Neuron (in vitro differentiated cells): ENCODE data around the gene LRRK1.
A peak's percentile ranks its signal among the peaks of the same experiment; 100 is the strongest.

ENCODE experiments used
- H2AFZ ChIP-seq: one replicate; pipeline ENCODE4 v1.6.1; 2013; ENCODE audit warnings: low read depth, mild to moderate bottlenecking, inconsistent platforms, low read length, moderate library complexity
- H3K27me3 ChIP-seq: one replicate; pipeline ENCODE4 v1.6.1; 2013; ENCODE audit warnings: low read length; ENCODE audit not compliant: insufficient read depth
- H3K36me3 ChIP-seq: one replicate; pipeline ENCODE4 v1.6.1; 2013; ENCODE audit warnings: low read length; ENCODE audit not compliant: insufficient read depth
- H3K4me1 ChIP-seq: one replicate; pipeline ENCODE4 v1.6.1; 2013; ENCODE audit warnings: low read length; ENCODE audit not compliant: insufficient read depth
- H3K4me3 ChIP-seq: 2 replicates; pipeline ENCODE4 v1.5.1; 2013; ENCODE audit warnings: mild to moderate bottlenecking, low read length, moderate library complexity
- H3K9me3 ChIP-seq: one replicate; pipeline ENCODE4 v1.6.1; 2013; ENCODE audit warnings: low read length

Gene LRRK1

DNA sequence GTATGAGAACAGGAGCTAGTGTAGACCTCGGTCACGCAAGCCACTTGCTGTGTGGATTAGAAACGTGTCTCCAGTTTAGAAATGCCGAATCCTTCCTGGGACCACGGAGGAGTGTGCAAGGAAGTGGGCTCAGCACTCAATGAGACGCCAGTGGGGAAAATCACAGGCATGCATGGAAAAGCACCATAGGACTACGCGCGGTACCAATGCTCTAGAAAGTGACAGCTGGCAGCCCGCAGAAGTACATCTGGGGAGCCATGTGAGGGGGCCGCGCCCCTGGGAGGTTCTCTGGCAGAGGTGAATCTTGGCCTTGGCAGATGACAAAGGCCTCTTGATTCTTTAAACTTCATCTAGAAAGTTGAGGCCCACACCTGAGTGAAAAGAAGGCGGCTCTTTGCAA lies 99.3 kb downstream of the LRRK1 start:
- H3K4me1 ChIP-seq, result peaks cover 2% of the 10 kb centered on the region
- H3K36me3 ChIP-seq, result no peaks in the 10 kb centered on the region
- no peak overlapping the region for H3K4me3 ChIP-seq
- no peaks in the 10 kb centered on the region for H3K9me3 ChIP-seq
- no peak overlapping the region for H2AFZ ChIP-seq
- H3K27me3 ChIP-seq, result peaks cover 3% of the 10 kb centered on the region

- no peaks in the 10 kb centered on the region for H3K36me3 ChIP-seq
- H2AFZ ChIP-seq, result no peak overlapping the region
- no peaks in the 10 kb centered on the region for H3K27me3 ChIP-seq
- no peak overlapping the region for H3K4me3 ChIP-seq
- no peaks in the 10 kb centered on the region for H3K9me3 ChIP-seq
- H3K4me1 ChIP-seq, result peaks cover 12% of the 10 kb centered on the region
Measured at GRCh38 chr15:101019366-101019896, 100.3 kb downstream of the LRRK1 start.

GRCh38 chr15:101020451-101020850 lies 101.3 kb downstream of the LRRK1 start:
- peaks cover 15% of the 10 kb centered on the region for H3K4me1 ChIP-seq
- no peak overlapping the region for H2AFZ ChIP-seq
- H3K9me3 ChIP-seq, result no peaks in the 10 kb centered on the region
- no peaks in the 10 kb centered on the region for H3K36me3 ChIP-seq
- H3K27me3 ChIP-seq, result no peaks in the 10 kb centered on the region
- no peak overlapping the region for H3K4me3 ChIP-seq

GRCh38 chr15:101020945-101021344 lies 101.8 kb downstream of the LRRK1 start:
- Histone ChIP-seq H3K36me3 (no peaks in the 10 kb centered on the region), H3K27me3 (no peaks in the 10 kb centered on the region), H3K4me3 (no peak overlapping the region), H2AFZ (no peak overlapping the region), H3K4me1 (peaks cover 15% of the 10 kb centered on the region), H3K9me3 (no peaks in the 10 kb centered on the region)

DNA sequence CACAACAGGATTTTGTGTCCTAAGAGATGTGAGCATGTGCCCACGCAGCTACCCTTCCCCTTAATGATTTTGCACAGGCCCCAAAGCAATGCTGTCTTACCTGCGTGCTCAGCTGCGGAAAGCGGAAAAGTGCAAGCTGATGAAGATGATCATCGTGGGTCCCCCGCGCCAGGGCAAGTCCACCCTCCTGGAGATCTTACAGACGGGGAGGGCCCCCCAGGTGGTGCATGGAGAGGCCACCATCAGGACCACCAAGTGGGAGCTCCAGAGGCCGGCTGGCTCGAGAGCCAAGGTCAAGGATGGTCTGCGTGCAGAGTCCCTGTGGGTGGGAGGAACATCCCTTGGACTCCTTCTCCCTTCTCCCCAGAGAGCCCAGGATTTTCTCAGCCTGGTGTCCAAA lies 103.1 kb downstream of the LRRK1 start:
- H3K4me1 ChIP-seq, result peaks cover 15% of the 10 kb centered on the region
- no peak overlapping the region for H2AFZ ChIP-seq
- H3K4me3 ChIP-seq, result no peak overlapping the region
- no peaks in the 10 kb centered on the region for H3K9me3 ChIP-seq
- H3K27me3 ChIP-seq, result no peaks in the 10 kb centered on the region
- H3K36me3 ChIP-seq, result no peaks in the 10 kb centered on the region

GRCh38 chr15:101022876-101023275 lies 103.7 kb downstream of the LRRK1 start:
- Histone ChIP-seq H3K4me3 (no peak overlapping the region), H3K9me3 (no peaks in the 10 kb centered on the region), H3K4me1 (peaks cover 19% of the 10 kb centered on the region), H3K27me3 (no peaks in the 10 kb centered on the region), H3K36me3 (no peaks in the 10 kb centered on the region), H2AFZ (no peak overlapping the region)

GRCh38 chr15:101023501-101024072 lies 104.4 kb downstream of the LRRK1 start:
- Histone ChIP-seq H3K27me3 (no peaks in the 10 kb centered on the region), H3K4me1 (peaks cover 20% of the 10 kb centered on the region), H3K4me3 (no peak overlapping the region), H2AFZ (peak overlapping the region; percentile 23), H3K9me3 (no peaks in the 10 kb centered on the region), H3K36me3 (no peaks in the 10 kb centered on the region)

DNA sequence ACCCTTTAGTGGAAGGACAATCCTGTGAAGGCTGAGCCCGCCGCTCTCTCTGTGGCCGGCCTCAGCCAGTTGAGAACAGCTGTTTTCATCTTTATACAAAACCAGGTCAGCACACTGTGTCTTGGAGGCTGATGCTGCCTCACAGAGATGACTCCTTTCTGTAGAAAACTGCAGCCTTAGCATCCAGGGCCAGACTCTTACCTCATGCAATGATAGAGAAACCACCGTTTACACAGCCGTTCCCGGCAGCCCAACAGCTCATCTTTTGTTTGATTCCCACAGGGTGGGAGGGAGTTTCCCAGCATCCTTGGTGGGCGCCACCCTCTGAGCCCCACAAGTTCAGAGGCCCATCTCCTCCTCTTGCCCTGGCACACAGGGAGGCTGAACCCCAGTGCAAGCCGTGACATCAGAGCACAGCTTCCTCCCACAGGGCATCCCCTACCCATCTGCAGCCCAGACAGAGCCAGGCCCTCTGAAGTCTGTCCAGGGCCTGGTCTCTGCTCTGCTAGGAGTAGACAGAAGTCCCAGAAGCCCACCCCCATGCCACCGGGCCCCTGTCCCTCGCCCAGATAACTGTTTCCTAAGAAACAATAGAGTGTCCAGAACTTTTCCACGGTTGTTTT lies 105.0 kb downstream of the LRRK1 start:
- no peaks in the 10 kb centered on the region for H3K9me3 ChIP-seq
- H3K36me3 ChIP-seq, result no peaks in the 10 kb centered on the region
- H3K4me3 ChIP-seq, result no peak overlapping the region
- H3K4me1 ChIP-seq, result peaks cover 20% of the 10 kb centered on the region
- H2AFZ ChIP-seq, result peak overlapping the region; percentile 23
- no peaks in the 10 kb centered on the region for H3K27me3 ChIP-seq

- H2AFZ ChIP-seq, result peak overlapping the region; percentile 23
- peaks cover 20% of the 10 kb centered on the region for H3K4me1 ChIP-seq
- H3K27me3 ChIP-seq, result no peaks in the 10 kb centered on the region
- no peak overlapping the region for H3K4me3 ChIP-seq
- no peaks in the 10 kb centered on the region for H3K9me3 ChIP-seq
- no peaks in the 10 kb centered on the region for H3K36me3 ChIP-seq
Measured at GRCh38 chr15:101024706-101025500, 105.7 kb downstream of the LRRK1 start.

DNA sequence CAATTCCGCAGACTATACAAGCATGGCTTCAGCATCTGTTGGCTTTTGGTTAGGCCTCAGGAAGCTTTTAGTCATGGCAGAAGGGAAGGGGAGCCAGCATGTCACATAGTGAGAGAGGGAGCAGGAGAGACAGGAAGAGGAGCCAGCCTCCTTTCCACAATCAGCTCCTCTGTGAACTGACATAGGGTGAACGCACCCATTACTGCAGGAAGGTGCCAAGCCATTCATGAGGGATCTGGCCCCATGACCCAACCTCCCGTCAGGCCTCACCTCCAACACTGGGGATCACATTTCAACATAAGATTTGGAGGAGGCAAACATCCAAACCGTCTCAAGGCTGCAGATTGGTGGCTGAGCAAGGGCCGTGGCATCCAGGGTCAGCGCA lies 106.3 kb downstream of the LRRK1 start:
- no peaks in the 10 kb centered on the region for H3K36me3 ChIP-seq
- H3K27me3 ChIP-seq, result no peaks in the 10 kb centered on the region
- no peaks in the 10 kb centered on the region for H3K9me3 ChIP-seq
- H3K4me1 ChIP-seq, result peaks cover 20% of the 10 kb centered on the region
- no peak overlapping the region for H2AFZ ChIP-seq
- H3K4me3 ChIP-seq, result no peak overlapping the region

DNA sequence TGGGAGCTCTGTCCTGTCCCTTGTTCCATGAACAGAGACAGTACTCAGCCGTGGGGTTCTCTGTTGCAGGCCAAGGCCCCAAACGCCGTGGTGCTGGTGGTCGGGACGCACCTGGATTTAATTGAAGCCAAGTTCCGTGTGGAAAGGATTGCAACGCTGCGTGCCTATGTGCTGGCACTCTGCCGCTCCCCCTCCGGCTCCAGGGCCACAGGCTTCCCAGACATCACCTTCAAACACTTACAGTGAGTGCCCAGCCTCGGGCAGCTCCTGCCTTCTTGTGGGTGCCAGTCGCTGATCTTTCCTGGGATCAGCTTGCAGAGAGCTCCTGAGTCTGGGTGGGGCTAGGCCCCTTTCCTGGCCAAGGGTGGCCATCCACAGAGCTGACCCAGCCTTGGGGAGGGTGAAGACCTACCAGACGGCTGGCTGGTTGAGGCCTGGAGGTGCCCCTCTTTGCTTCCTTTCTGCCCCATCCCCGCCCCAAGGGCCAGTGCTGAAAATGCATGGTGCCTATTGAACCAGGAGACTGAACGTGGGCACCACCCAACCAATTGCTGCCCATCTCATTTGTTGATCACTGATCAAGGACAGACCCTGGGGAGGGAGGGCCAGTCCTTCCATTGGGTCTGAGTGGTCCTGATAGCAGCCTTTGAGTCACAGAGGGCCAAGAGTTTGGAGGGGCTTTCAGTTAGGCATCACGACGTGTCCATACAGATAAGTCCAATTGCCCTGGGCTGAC lies 106.9 kb downstream of the LRRK1 start:
- Histone ChIP-seq H3K4me1 (peaks cover 20% of the 10 kb centered on the region), H2AFZ (no peak overlapping the region), H3K36me3 (no peaks in the 10 kb centered on the region), H3K9me3 (no peaks in the 10 kb centered on the region), H3K27me3 (no peaks in the 10 kb centered on the region), H3K4me3 (no peak overlapping the region)

DNA sequence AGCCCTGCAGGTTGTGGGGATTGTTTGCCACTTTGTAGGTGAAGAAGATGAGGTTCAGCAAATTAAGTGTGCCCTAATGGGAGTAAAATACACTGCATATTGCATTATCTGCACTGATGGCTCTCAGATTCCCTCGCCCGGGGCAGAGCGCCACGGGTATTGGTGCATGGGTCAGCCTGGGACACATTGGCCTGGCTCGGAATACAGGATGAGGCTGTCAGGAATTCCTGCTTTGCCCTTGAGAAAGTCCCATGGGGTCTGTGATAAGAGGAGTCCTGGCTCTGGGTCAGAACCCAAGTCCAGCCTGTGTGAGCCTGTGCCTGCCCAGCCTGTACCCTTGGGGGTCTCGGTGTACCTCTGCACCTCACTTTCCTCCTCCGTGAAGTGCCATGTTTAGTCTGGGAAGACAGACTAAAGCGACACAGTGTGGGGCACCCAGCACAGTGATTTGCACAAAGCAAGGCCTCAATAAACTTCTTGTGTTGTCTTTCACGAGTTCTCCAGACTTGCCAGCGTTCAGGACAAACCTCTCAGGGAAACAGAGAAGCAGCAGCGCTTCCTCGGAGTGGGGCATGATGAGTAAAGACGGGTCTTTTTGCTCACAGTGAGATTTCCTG lies 107.6 kb downstream of the LRRK1 start:
- no peaks in the 10 kb centered on the region for H3K36me3 ChIP-seq
- H3K27me3 ChIP-seq, result no peaks in the 10 kb centered on the region
- peaks cover 20% of the 10 kb centered on the region for H3K4me1 ChIP-seq
- no peak overlapping the region for H2AFZ ChIP-seq
- H3K9me3 ChIP-seq, result no peaks in the 10 kb centered on the region
- no peak overlapping the region for H3K4me3 ChIP-seq
